ENCODE data around the gene SMNDC1. TPM values are rescaled to one million over a fixed set of nuclear protein-coding genes. Genes with fewer than 3 reads are reported as not detected.

Gene SMNDC1
- polyA plus RNA-seq, 2 of the 4 experiments (the other 2 are of a cell fraction), result 27.5 to 40.2 TPM

- CTCF ChIA-PET, result interaction anchor here (1.1 to 2.3 kb wide), 3 partner anchors 9 to 155 kb away, joined by 3 to 11 read pairs (median 4); no protein-coding TSS in a partner anchor
- WGBS (ENCODE audit: missing lambda C conversion rate), result 70% methylated on average over 5 of the region's 5 CpGs
- no peak for FAIRE-seq
Measured at GRCh38 chr10:110343947-110344346, 39.2 kb upstream of the SMNDC1 start.

GRCh38 chr10:110340816-110341215 is 36.1 kb upstream of the SMNDC1 start:
- H3K27ac ChIP-seq, result no peak overlapping the region
- DNase-seq (ENCODE audit: low read depth in 1 of 2, low spot score in 1 of 2), result no peak
- H3K4me1 ChIP-seq, result peaks cover 24% of the 10 kb centered on the region
- H3K4me2 ChIP-seq, result no peak overlapping the region
- FAIRE-seq, result no peak
- 92% methylated on average over 6 of the region's 6 CpGs for WGBS (ENCODE audit: missing lambda C conversion rate)
- TF ChIP-seq, protein P1, sequence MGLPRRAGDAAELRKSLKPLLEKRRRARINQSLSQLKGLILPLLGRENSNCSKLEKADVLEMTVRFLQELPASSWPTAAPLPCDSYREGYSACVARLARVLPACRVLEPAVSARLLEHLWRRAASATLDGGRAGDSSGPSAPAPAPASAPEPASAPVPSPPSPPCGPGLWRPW (IDR thresholded peaks at IDR 0.05), result no peak
- TF ChIP-seq RARB (CRISPR knock-in tag; IDR thresholded peaks at IDR 0.05), result no peak
- TF ChIP-seq PBX3 (IDR thresholded peaks at IDR 0.05), result no peak
- no peak for TF ChIP-seq FOSB (CRISPR knock-in tag; IDR thresholded peaks at IDR 0.05)
- TF ChIP-seq NFE2L2 (conservative IDR thresholded peaks at IDR 0.05; ENCODE audit: low read length), result no peak
- no peak for TF ChIP-seq ZFP36 (IDR thresholded peaks at IDR 0.05; ENCODE audit: borderline replicate concordance, partially characterized antibody)
- no peak for TF ChIP-seq MAZ (IDR thresholded peaks at IDR 0.05; ENCODE audit: borderline replicate concordance, low read depth, low read length)
- TF ChIP-seq EHMT2 (IDR thresholded peaks at IDR 0.05; ENCODE audit: low read depth), result no peak
- no peak overlapping the region for H3K4me3 ChIP-seq
- CTCF ChIA-PET, result interaction anchor here (5.0 kb wide), 1 partner anchor 13 kb away, joined by 36 read pairs; no protein-coding TSS in a partner anchor
- H3K9me3 ChIP-seq, result no peaks in the 10 kb centered on the region
- no peak for ATAC-seq
- POLR2A ChIA-PET, result no interaction called here

More at GRCh38 chr10:110343947-110344346, 39.2 kb upstream of the SMNDC1 start:
- ATAC-seq (no peak), DNase-seq (ENCODE audit: low read depth in 1 of 2, low spot score in 1 of 2) (no peak)
- TF ChIP-seq ESRRA (IDR thresholded peaks at IDR 0.05; ENCODE audit: borderline replicate concordance, low read length) (no peak), CBX8 (IDR thresholded peaks at IDR 0.05) (no peak), KDM5A (IDR thresholded peaks at IDR 0.05) (no peak), HEYL (CRISPR knock-in tag; IDR thresholded peaks at IDR 0.05) (no peak), HOXA7 (CRISPR knock-in tag; IDR thresholded peaks at IDR 0.05) (no peak), MYC (IDR thresholded peaks at IDR 0.05; ENCODE audit: borderline replicate concordance, low read length) (no peak)
- no peak overlapping the region for H3K27ac ChIP-seq
- POLR2A ChIA-PET, result no interaction called here
- no peaks in the 10 kb centered on the region for H3K4me1 ChIP-seq
- no peak overlapping the region for H3K4me2 ChIP-seq
- no peaks in the 10 kb centered on the region for H3K9me3 ChIP-seq
- H3K4me3 ChIP-seq, result no peak overlapping the region

GRCh38 chr10:110340122-110340521 is 35.4 kb upstream of the SMNDC1 start:
- CTCF ChIA-PET, result interaction anchor here (5.0 kb wide), 1 partner anchor 14 kb away, joined by 36 read pairs; no protein-coding TSS in a partner anchor

DNA sequence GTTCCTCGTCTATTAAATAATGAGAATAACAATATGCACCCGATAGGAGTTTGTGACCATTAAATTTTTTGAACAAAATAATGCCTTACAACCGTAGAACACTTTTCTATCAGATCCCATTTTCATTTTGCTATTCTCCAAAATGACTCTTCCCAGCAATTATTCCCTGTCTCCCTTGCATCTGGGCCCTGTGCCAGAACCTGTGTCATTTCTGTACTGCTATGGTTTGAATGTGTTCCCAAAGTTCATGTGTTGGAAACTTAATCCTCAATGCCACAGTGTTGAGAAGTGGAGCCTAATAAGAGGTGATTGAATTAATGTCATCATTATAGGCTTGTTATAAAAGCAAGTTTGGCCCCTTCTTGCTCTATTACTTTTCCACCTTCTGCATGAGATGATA is 33.2 kb upstream of the SMNDC1 start:
- Histone ChIP-seq H3K4me2 (no peak overlapping the region), H3K9me3 (no peaks in the 10 kb centered on the region), H3K4me3 (no peak overlapping the region), H3K27ac (peak overlapping the region in 1 of 2 experiments; percentile 86; a peak in 3 of 6 replicates), H3K4me1 (peaks cover 34% of the 10 kb centered on the region)
- ChIA-PET POLR2A (no interaction called here), CTCF (interaction anchor here (0.6 to 2.0 kb wide), 4 partner anchors 9 to 15 kb away, joined by 3 to 8 read pairs (median 4); no protein-coding TSS in a partner anchor)
- DNase-seq (ENCODE audit: low read depth in 1 of 2, low spot score in 1 of 2) (no peak), FAIRE-seq (no peak), ATAC-seq (no peak)
- WGBS (ENCODE audit: missing lambda C conversion rate), result 90% methylated on average over 3 of the region's 3 CpGs
- no peak for TF ChIP-seq ZFP36 (IDR thresholded peaks at IDR 0.05; ENCODE audit: borderline replicate concordance, partially characterized antibody)
- no peak for TF ChIP-seq CHD4 (IDR thresholded peaks at IDR 0.05; ENCODE audit: borderline replicate concordance)
- TF ChIP-seq, protein P2, sequence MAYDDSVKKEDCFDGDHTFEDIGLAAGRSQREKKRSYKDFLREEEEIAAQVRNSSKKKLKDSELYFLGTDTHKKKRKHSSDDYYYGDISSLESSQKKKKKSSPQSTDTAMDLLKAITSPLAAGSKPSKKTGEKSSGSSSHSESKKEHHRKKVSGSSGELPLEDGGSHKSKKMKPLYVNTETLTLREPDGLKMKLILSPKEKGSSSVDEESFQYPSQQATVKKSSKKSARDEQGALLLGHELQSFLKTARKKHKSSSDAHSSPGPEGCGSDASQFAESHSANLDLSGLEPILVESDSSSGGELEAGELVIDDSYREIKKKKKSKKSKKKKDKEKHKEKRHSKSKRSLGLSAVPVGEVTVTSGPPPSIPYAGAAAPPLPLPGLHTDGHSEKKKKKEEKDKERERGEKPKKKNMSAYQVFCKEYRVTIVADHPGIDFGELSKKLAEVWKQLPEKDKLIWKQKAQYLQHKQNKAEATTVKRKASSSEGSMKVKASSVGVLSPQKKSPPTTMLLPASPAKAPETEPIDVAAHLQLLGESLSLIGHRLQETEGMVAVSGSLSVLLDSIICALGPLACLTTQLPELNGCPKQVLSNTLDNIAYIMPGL (CRISPR knock-in tag; IDR thresholded peaks at IDR 0.05; ENCODE audit: borderline replicate concordance), result no peak

More at GRCh38 chr10:110340122-110340521, 35.4 kb upstream of the SMNDC1 start:
- H3K27ac ChIP-seq, result 0 out of 6 replicates have a peak overlapping the region, but pooled peaks of 1 of the 2 experiments have one; percentile 15
- no peak overlapping the region for H3K4me3 ChIP-seq
- no peak for FAIRE-seq
- peaks cover 31% of the 10 kb centered on the region for H3K4me1 ChIP-seq
- ATAC-seq, result no peak
- DNase-seq (ENCODE audit: low read depth in 1 of 2, low spot score in 1 of 2), result no peak
- POLR2A ChIA-PET, result no interaction called here
- TF ChIP-seq EP300 (IDR thresholded peaks at IDR 0.05) (no peak), KDM5A (IDR thresholded peaks at IDR 0.05) (no peak), ZSCAN20 (CRISPR knock-in tag; IDR thresholded peaks at IDR 0.05) (no peak)
- WGBS (ENCODE audit: missing lambda C conversion rate), result 90% methylated on average over 4 of the region's 4 CpGs
- no peaks in the 10 kb centered on the region for H3K9me3 ChIP-seq
- H3K4me2 ChIP-seq, result no peak overlapping the region
